GM19239 (cell line): Measurements from ENCODE around the gene DUOXA2.
"Not testable (repeated sequence)": the region's sequence is repeated elsewhere in the genome, so short reads cannot be mapped to it uniquely, and the experiment has no call there.

Experiments
- DNase-seq: peaks from one replicate; pipeline ENCODE4 v3.0.0; 2011; ENCODE audit warnings: low spot score; ENCODE audit not compliant: insufficient read length
- FAIRE-seq: peaks from 2 replicates; lab custom pipeline; 2011; peaks lifted over from hg19 to GRCh38; lab: Jason Lieb, UNC

The DUOXA2 gene

DNA sequence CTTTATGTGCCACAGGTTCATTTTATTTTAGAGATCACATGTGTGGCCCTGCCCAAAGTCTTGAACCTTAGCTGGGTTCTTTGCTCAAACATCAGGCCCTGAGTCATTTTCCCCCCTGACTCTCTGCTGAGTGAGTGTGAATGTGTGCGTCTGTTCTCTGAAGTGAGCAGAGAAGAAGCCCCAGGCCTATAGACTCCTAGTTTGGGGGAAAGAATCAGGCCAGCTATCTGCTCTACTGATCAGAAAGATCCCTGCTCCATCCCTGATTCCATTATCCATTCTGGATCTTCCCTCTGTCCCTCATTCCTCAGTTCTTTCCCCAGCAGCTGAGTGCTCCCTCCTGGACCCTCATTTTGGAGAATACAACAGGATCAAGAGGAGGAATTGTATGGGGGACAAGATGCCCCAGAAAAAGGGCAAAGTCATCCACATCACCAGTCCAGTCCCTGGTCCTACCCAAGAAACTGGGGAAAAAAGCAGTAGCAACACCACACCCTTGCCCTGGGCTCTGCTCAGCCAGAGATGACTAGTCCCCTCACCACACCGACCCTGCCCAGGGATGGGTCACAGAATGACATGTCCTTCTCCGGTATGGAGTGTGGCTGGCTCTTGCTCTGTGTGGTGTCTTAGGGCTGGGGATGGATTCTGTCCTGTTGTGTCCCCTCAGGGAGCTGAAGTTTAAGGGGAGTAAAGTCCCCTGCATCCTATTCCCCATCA, 18.9 kb downstream of the DUOXA2 start:
- DNase-seq (no peak), FAIRE-seq (no peak)

DNA sequence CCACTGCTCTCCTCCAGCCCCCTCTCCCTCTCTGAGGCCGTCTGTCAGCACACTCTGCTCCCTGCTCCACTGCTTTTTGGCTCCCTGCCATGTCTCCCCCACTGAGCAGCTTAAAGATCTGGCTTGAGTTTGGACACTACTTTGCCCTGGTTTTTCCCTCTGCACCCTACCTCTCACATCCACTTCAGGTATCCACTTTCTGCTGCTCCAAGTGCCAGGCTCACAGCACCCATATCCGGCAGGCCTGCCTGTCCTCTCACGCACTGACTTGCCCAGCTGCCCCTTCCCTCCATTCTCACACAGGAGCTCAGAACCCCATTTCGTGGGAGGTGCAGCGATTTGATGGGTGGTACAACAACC, 19.4 kb downstream of the DUOXA2 start:
- no peak for FAIRE-seq
- DNase-seq = no peak

DNA sequence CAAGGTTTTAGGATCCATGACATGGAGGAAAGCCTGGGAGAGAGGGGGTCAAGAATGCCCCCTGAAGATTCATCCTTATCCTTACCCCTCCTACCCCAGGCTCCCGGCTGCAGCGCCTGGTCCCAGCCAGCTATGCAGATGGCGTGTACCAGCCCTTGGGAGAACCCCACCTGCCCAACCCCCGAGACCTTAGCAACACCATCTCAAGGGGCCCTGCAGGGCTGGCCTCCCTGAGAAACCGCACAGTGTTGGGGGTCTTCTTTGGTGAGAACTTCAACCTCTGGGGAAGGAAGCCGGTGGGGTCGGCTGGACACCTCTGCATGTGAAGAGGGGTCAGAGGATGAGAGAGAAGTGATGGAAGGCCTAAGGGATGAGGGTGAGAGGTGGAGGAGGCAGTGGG, 19.9 kb downstream of the DUOXA2 start:
- no peak for FAIRE-seq
- DNase-seq = no peak

DNA sequence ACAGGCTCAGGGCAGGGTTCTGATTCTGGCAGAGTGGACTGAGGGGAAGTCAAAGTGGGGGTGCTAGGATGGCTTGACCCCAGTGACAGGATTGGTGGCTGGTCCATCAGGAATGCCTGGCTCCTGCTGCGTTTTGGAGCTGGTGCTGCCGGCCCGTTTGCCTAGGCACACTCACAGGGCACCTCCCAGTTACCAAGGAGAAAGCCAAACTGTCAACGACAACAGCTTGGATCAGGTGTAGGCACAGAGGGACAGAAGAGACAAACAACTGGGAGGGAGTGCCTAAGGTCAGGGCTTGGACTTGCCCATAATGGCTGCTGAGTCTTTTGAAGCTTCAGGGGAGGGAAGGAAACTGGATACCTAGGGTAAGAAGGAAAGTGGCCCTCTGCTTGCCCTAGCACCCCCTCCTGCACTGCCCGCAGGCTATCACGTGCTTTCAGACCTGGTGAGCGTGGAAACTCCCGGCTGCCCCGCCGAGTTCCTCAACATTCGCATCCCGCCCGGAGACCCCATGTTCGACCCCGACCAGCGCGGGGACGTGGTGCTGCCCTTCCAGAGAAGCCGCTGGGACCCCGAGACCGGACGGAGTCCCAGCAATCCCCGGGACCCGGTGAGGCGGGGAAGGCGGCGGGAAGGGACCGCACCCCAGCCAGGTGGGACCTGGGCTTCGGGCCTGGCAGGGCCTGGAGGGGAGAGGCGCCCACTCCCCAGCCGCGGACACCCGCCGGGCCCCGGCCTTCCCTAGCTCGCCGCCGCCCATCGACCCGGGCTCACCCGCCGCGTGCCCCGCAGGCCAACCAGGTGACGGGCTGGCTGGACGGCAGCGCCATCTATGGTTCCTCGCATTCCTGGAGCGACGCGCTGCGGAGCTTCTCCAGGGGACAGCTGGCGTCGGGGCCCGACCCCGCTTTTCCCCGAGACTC, 20.8 kb downstream of the DUOXA2 start:
- DNase-seq (no peak), FAIRE-seq (no peak)

DNA sequence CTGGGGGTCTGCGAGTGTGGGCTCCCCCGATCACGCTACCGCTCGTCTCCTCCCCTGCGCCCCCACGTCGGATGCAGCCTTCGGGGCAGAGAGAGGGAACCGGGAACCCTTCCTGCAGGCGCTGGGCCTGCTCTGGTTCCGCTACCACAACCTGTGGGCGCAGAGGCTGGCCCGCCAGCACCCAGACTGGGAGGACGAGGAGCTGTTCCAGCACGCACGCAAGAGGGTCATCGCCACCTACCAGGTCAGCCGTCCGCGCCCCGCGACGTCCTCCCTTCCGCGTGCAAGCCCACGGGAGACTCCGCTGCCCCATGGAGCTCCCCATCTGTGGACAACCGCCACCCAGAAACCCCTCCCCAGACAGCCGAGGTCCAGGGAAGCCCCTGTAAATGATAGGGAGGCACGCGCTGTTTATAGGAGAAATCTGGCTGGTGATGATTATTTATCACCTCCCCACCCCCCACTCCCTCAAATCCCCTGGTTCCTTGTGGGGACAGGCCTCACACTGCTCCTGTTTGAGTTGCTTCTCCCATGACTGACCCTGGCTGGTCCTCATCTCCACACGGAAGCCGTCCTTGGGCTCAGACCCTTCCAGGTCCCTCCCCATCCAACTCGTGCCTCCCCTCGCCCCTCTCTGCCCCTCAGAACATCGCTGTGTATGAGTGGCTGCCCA, 21.7 kb downstream of the DUOXA2 start:
- not testable (repeated sequence) for DNase-seq, FAIRE-seq

DNA sequence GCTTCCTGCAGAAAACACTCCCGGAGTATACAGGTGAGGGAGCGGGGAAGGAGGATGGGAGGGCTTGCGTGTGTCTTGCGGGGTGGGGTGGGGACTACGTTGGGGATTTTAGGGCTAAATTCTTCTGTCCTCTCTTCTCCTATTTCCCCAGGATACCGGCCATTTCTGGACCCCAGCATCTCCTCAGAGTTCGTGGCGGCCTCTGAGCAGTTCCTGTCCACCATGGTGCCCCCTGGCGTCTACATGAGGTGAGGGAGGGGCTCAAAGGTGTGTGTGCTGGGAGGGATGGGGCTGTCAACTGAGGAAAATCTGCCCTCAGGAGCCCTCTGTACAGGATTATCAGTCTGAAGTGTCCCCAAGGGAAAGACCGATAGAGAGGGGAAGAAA, 22.2 kb downstream of the DUOXA2 start:
- DNase-seq (no peak), FAIRE-seq (no peak)

DNA sequence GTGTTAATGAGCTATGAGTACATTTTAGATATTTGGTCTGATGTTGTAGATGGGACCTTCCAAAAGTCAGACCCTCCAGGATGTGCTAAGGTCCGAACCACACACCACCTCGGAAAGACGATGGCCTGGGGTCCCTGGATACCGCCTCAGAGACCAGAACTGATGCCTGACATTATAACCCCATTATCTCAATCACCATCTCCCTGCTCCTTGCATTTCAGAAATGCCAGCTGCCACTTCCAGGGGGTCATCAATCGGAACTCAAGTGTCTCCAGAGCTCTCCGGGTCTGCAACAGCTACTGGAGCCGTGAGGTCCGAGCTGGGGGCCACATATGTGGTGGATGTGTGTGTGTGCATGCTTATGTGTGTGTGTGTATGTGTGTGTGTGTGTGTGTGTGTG, 23.6 kb downstream of the DUOXA2 start:
- DNase-seq = no peak
- FAIRE-seq = no peak

DNA sequence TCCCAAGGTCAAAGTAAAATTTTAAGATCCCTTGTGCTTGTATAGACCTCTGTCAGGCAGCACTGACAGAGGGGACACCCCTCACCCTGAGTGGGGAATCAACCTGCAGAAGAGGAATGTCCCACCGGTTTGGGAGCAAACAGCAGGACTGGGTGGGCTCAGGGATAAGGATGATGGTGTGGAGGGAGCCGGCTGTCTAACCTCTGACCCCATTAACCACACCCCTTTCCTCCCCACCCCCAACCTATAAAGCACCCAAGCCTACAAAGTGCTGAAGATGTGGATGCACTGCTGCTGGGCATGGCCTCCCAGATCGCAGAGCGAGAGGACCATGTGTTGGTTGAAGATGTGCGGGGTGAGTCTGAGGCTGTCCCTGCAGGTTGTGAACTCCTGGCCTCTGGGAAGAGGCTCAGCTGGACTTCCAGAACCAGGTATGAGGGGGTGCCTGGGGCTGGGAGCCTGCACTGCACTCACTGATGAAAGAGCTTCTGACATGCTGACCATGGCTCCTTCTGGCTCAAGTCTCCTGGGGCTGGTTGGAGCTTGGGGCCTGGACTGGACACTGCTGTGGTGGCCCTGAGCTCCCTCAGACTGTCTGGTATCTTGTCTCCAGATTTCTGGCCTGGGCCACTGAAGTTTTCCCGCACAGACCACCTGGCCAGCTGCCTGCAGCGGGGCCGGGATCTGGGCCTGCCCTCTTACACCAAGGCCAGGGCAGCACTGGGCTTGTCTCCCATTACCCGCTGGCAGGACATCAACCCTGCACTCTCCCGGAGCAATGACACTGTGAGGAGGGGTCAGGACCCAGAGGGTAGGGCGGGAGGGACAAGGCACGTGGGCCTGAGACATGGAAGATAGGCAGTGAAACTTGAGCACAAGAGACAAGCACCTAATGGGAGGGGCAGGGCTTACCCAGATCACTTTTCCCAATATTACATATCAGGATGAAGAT, 25.0 kb downstream of the DUOXA2 start:
- no peak for DNase-seq
- no peak for FAIRE-seq

DNA sequence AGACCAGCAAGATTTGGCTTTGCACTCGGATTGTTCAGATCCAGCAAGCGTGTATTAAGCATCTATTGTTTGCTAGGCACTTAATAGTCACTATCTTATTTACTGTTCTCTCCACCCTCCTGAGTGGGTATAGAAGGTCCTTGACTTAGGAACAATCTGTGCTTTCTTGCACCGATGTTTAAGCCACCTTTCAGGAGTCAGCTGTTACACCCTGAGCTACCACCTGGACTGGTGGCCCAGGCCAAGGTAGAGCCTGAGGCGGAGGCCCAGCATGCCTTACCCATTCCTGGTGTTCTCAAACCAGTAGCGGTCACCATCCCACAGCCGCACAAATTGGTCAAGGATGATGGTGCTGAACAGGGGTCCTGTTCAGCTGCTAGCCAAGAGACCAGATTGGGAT, 25.6 kb downstream of the DUOXA2 start:
- DNase-seq = no peak
- FAIRE-seq = no peak

DNA sequence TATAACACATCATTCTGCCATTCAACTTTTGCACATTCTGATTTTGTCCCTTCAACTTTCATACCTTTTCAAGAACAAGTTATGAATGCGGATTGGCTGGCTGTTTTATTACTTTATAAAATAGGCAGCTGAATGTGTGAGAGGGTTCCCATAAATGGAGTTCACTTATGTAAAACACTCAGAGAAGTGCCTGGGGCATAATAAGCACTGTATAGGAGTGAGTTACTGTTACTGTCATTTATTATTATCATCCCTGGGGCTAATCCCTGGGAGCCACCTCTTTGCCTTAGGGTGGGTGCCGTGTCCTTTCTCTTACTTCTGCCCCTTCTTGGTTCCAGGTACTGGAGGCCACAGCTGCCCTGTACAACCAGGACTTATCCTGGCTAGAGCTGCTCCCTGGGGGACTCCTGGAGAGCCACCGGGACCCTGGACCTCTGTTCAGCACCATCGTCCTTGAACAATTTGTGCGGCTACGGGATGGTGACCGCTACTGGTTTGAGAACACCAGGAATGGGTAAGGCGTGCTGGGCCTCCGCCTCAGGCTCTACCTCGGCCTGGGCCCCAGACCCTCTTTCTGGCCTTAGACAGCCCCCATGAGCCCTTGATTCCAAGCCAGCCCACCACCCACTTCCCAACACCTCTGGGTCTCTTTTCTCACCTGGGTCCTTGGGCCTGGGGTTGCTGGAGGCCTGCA, 26.6 kb downstream of the DUOXA2 start:
- DNase-seq (no peak), FAIRE-seq (no peak)

DNA sequence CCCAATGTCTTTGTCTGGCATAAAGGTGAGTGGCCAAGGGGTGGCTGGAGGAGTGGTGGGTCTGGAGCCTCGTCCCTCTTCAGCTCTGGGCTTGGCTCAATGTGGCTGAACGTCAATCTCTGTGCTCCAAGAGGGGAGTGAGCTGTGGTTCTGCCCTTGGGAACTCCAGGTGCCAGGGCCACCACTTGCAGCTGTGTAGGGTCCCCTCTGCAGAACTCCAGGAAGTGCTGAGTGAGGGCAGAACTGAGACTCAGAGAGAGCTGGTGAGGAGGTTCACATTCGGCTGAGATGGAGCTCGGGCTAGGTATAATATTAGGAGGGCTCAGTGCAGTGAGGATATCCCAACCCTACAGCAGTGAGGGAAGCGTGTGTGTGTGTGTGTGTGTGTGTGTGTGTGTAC, 27.3 kb downstream of the DUOXA2 start:
- no peak for DNase-seq
- no peak for FAIRE-seq

DNA sequence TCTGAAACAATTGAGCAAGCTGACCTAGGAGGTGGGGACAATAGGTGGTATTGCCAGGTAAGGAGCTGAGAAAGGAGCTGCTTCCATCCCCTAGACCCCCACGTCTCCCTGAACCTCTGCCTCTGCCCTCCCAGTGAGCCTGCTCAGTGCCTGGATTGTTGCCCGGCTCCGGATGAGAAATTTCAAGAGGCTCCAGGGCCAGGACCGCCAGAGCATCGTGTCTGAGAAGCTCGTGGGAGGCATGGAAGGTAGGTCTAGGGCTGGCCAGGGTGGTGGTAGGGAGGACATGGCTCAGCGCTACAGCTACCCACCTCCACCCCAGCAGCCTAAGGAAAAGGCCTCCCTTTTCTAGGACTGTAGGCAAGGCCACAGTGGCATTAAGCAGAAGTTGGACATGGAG, 28.9 kb downstream of the DUOXA2 start:
- DNase-seq = no peak
- no peak for FAIRE-seq

DNA sequence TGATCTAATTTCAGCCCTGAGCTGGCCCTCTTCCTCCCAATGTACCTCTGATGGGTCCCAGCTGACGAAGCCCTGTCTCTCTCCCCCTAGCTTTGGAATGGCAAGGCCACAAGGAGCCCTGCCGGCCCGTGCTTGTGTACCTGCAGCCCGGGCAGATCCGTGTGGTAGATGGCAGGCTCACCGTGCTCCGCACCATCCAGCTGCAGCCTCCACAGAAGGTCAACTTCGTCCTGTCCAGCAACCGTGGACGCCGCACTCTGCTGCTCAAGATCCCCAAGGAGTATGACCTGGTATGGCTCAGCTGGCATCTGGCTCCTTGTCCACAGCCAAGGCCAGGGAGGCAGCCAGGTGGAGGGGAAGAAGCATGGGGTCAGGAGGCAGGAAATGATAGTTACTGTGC, 29.8 kb downstream of the DUOXA2 start:
- FAIRE-seq (no peak), DNase-seq (no peak)

DNA sequence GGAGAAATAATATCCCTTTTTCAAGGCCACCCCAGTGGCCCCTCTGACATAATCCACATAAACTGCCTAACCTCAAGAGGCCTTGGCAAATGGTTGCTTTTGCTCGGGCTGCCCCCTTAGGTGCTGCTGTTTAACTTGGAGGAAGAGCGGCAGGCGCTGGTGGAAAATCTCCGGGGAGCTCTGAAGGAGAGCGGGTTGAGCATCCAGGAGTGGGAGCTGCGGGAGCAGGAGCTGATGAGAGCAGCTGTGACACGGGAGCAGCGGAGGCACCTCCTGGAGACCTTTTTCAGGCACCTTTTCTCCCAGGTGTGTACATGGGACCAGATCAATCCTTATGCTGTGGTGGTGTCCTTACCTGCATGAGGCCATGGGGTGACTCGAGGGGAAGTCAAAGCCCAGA, 30.6 kb downstream of the DUOXA2 start:
- FAIRE-seq = no peak
- DNase-seq = no peak

DNA sequence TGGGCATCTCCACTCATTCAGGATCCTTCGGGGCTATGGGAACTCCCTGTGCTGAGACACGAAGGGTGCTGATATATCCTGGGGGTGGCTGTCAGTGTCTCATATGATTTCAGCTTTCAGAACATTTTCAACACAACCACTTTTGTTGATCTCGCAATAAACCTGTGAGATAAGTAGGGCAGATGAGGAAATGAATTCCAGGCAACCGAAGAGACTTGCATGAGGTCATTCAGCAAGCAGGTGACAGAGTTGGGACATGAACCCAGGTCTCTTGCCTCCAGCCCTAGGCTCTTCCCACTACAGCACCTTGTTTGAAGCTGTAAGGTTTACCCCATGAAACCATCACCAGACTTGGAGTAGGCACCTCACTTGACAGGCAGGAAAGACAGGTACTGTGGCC, 32.3 kb downstream of the DUOXA2 start:
- no peak for FAIRE-seq
- no peak for DNase-seq

DNA sequence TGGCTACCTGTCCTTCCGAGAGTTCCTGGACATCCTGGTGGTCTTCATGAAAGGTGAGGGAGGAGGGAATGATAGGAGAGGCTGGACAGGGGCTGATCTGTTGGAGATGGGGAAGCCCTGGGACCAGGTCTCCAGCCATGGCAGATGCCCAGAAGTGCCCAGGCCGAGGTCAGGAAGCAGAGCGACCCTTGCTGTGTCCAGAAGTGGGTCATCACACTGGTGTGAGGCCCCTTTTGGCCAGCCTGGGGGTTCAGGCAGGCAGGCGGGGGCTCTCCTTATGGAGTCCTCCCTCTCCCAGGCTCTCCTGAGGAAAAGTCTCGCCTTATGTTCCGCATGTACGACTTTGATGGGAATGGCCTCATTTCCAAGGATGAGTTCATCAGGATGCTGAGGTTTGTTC, 33.5 kb downstream of the DUOXA2 start:
- FAIRE-seq (no peak), DNase-seq (no peak)

DNA sequence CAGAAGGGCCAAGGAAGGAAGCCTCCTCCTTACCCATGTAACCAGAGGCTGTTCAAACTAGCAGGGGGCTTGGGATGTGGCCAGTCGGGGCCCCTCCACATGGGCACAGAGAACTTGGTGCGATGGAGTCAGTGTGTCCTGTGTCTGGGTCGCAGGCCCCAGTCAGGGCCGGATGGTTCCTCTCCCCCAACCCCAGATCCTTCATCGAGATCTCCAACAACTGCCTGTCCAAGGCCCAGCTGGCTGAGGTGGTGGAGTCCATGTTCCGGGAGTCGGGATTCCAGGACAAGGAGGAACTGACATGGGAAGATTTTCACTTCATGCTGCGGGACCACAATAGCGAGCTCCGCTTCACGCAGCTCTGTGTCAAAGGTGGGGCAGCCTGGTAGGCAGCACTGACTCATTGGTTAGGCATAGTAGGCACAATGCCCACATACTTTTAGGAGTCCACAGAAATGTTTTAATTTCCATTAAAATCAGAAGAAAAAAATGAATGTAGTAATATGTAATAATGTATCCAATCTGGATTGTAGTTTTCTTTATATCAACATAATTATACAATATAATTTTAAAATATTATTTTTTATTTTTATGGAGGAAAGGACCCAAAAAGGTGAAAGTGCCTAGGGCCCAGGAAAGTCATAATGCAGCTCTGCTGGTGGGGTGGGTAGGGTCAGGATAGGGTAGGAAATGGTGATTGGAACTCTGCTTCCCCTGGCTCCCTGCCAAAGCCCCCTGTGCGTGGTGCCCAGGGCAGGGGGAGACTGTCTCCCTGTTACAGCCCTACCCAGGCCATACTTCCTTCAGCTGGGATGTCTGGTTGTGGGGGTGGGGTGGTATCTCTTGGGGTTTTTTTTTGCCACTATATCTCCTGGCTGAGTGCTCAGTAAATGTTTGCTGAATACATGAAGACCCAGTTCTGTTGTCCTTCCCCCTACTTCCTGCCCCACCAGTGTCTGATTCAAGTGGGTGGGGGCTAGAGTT, 34.2 kb downstream of the DUOXA2 start:
- DNase-seq (no peak), FAIRE-seq (no peak)

DNA sequence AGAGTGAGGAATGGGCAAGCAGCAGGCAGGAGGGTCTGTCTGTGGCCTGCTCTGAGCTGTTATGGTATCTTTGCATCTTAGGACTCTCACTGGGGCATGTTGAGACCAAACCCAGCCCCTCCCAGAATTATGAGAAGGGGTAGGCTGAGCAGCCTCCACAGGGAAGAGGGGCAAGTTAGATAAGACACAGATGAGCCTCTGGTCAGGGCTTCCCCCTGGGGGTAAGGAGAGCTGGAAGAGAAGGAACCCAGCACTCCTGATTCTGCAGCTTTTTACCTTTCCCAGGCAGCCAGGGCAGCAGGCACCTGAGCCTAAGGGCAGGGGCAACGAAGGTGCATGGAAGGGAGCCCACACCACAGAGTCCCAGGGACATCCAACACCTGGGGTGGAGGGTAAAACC, 34.9 kb downstream of the DUOXA2 start:
- no peak for FAIRE-seq
- DNase-seq = no peak
